Psoas muscle (tissue), 8 donors: Measurements from ENCODE around the gene IL23R. TPM values are rescaled to one million over a fixed set of nuclear protein-coding genes. Genes with fewer than 3 reads are reported as not detected.

Experiments used
- ATAC-seq, 4 donors: fragments of 200-7000 bp; cut with Tn5 transposase; one replicate each; pipeline ENCODE4 v1.9.1; 2020; ENCODE audit warnings: moderate library complexity in 3 of 4, mild to moderate bottlenecking in 2 of 4
- DNase-seq, 2 donors: peaks; one replicate each; pipeline ENCODE4 v3.0.0-alpha.2; 2020
- H3K27ac ChIP-seq: fragments of 200-600 bp; one replicate; pipeline ENCODE4 v1.8.0; 2022
- H3K27me3 ChIP-seq, 3 donors: fragments of 200-600 bp in 1 of 3; one replicate each; pipeline versions ENCODE4 v1.6.1 to v1.8.0; 2013 to 2022; ENCODE audit warnings: low read length in 2 of 3, mild to moderate bottlenecking in 2 of 3, moderate library complexity in 1 of 3; ENCODE audit not compliant: insufficient read depth in 3 of 3
- H3K36me3 ChIP-seq, 2 donors: fragments of 200-600 bp in 1 of 2; one replicate each; pipeline versions ENCODE4 v1.6.1 to v1.8.0; 2013 to 2022; ENCODE audit warnings: low read depth in 1 of 2, mild to moderate bottlenecking in 1 of 2, moderate library complexity in 1 of 2; ENCODE audit not compliant: insufficient read depth in 1 of 2
- H3K4me1 ChIP-seq: fragments of 200-600 bp; one replicate; pipeline ENCODE4 v1.8.0; 2022
- H3K4me3 ChIP-seq: fragments of 200-600 bp; one replicate; pipeline ENCODE4 v1.8.0; 2022; ENCODE audit warnings: mild to moderate bottlenecking
- H3K9me3 ChIP-seq: fragments of 200-600 bp; one replicate; pipeline ENCODE4 v1.8.0; 2022
- CTCF ChIP-seq: fragments of 200-600 bp; IDR thresholded peaks from one replicate; pipeline ENCODE4 v1.8.0; 2022; ENCODE audit warnings: antibody characterized with exemption
- WGBS, 3 donors: extraction: QIAGEN DNeasy Blood & Tissue Kit; methylation state at CpG; one replicate each; pipeline versions ENCODE4 v1.1.6 to v1.1.7; 2013; 5-methylcytosine and 5-hydroxymethylcytosine counted together
- intact Hi-C, 2 donors: fragments of 100-400 bp; cut with DNase I; formaldehyde crosslinking; loops; one replicate each; pipeline versions ENCODE4 v1.11.0 to v1.14.2; 2022
- polyA plus RNA-seq, 3 donors: library from polyadenylated mRNA; stranded (reverse); fragments of 200-250 nt; gene quantifications; one replicate each; pipeline ENCODE4 v1.2.3, GENCODE V29; 2013
- total RNA-seq, 4 donors: library from RNA; stranded (reverse); fragmentation: NEBNext Ultra II Directional in 2 of 4; extraction: Animal tissue kit (Norgen Biotek cat#: 25700) in 2 of 4; gene quantifications; one replicate each; pipeline versions ENCODE4 v1.2.1 to v1.2.4, GENCODE V29; 2021 to 2023
- donor health status: healthy with polysubstance abuse.
- donor health status: DM: no; HTN: no; CAD: no; lungs with moderate emphysema.
- donor health status: Bipolar disorder and iron deficiency.
- donor health status: healthy.
- donor health status: DM: yes; HTN: yes; CAD: no.
- donor health status: DM: no; HTN: no; CAD: no.
- donor health status: DM: no; HTN: no; CAD: no.
- donor health status: DM: yes; HTN: yes; CAD: no.

The IL23R gene
- total and polyA plus RNA-seq, 7 donors, result not detected

DNA sequence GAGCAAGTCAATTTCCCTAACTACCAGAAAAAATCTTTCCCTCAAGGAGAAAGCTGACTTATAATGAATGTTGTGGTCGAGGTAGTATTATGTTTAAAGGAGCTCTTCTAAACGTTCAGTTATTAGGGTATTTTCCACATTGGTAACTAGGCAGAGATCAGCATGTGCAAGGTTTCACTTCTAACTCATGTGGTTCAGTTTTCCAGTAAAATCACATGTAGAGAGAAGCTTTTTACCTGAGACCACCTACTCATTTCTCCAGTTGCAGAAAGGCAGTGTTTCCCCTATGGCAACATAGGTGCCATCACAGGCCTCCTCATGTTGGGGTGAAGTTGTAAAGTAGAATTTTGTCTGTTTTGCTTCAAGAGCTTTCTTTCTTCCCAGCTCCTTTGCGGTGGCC lies 23.7 kb downstream of the IL23R start:
- H3K4me1 ChIP-seq, result no peaks in the 10 kb centered on the region
- ATAC-seq, result no peak
- intact Hi-C loops, result no loop called here
- TF ChIP-seq CTCF, result no peak
- no peaks in the 10 kb centered on the region for H3K36me3 ChIP-seq
- no peak for DNase-seq
- no peaks in the 10 kb centered on the region for H3K9me3 ChIP-seq
- no peak overlapping the region for H3K4me3 ChIP-seq
- 65 to 70% (median 67%) methylated on average over 3 of the region's 3 CpGs for WGBS, 3 donors
- H3K27ac ChIP-seq, result no peak overlapping the region
- H3K27me3 ChIP-seq, result no peaks in the 10 kb centered on the region

DNA sequence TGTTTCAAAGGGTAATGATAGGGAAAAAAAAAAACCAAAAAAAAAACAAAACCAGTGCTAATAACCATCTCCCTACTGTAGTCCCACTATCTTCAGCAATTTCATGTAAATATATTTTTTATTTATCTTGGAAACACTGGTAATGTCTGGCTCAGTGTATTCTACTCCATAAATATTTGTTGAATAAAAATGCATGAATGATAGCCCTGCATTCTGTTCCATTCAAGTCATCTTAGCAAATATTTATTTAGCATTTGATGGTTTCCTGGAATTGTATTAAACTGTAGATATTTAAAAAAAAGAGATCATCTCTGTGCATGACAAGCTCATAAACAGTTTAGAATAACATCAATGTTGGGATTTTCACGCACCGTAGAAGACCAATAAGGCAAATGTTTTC lies 24.2 kb downstream of the IL23R start:
- DNase-seq (no peak), ATAC-seq (no peak)
- 88 to 91% (median 91%) methylated on average over 2 of the region's 2 CpGs for WGBS, 3 donors
- intact Hi-C loops, result no loop called here
- Histone ChIP-seq H3K27ac (no peak overlapping the region), H3K36me3 (no peaks in the 10 kb centered on the region), H3K4me3 (no peak overlapping the region), H3K9me3 (no peaks in the 10 kb centered on the region), H3K27me3 (no peaks in the 10 kb centered on the region), H3K4me1 (no peaks in the 10 kb centered on the region)
- no peak for TF ChIP-seq CTCF

DNA sequence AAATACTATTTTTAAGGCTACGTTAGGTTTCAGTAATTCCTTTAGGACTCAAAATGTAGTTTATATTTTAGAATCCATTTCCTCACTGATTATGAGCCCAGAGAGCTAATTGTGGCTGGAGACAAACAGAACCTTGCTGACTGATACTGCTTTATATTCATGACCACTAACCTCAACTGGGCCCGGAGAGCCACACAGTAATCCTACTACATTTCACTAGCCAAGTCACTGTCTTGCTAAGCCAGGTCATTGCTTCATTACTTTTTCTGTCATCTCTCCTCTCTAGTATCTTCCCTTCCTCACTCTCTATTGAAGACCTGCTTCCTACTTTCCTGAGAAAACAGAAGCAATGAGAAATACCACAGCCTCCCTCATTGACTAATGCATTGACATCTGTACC lies 24.7 kb downstream of the IL23R start:
- H3K36me3 ChIP-seq, result no peaks in the 10 kb centered on the region
- H3K4me3 ChIP-seq, result no peak overlapping the region
- H3K4me1 ChIP-seq, result no peaks in the 10 kb centered on the region
- WGBS, 3 donors, result 84 to 87% (median 87%) methylated on average over 2 of the region's 2 CpGs
- no peak overlapping the region for H3K27ac ChIP-seq
- no peak for ATAC-seq
- no peak for DNase-seq
- H3K9me3 ChIP-seq, result no peaks in the 10 kb centered on the region
- H3K27me3 ChIP-seq, result no peaks in the 10 kb centered on the region
- intact Hi-C loops, result no loop called here
- TF ChIP-seq CTCF, result no peak

- Histone ChIP-seq H3K27ac (no peak overlapping the region), H3K4me1 (no peaks in the 10 kb centered on the region), H3K27me3 (no peaks in the 10 kb centered on the region), H3K4me3 (no peak overlapping the region), H3K9me3 (no peaks in the 10 kb centered on the region), H3K36me3 (no peaks in the 10 kb centered on the region)
- no peak for DNase-seq
- 76 to 81% (median 78%) methylated on average over 2 of the region's 2 CpGs for WGBS, 3 donors
- TF ChIP-seq CTCF, result no peak
- intact Hi-C loops, result no loop called here
- ATAC-seq, result no peak
These were observed 25.6 kb downstream of the IL23R start for GRCh38 chr1:67191668-67192520.

DNA sequence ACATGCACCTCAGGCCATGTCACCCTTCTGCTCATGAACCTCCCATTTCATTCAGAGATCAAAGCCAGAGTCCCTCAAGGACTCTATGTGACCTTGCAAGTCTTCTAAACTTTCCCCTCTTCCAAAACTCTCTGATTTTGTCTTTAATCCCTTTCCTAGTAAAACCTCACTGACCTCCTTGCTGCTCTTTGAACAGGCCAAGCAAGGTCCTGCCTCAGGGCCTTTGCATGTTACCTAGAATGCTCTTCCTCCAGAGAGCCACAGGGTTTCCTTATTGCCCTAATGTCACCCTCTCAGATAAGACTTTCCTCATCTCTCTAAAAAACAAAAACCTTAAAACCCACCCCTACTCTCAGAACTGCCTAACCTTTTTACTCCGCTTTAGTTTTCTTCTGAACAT lies 26.6 kb downstream of the IL23R start:
- H3K27ac ChIP-seq, result no peak overlapping the region
- no peak overlapping the region for H3K4me3 ChIP-seq
- WGBS, 3 donors, result 93 to 100% (median 99%) methylated on average over 1 of the region's 1 CpG
- H3K9me3 ChIP-seq, result no peaks in the 10 kb centered on the region
- TF ChIP-seq CTCF, result no peak
- no peaks in the 10 kb centered on the region for H3K36me3 ChIP-seq
- ATAC-seq, result no peak
- intact Hi-C loops, result no loop called here
- H3K4me1 ChIP-seq, result no peaks in the 10 kb centered on the region
- no peaks in the 10 kb centered on the region for H3K27me3 ChIP-seq
- DNase-seq, result no peak
